Calu3 (cell line): ENCODE measurements around the gene PGLYRP1. TPM values are rescaled to one million over a fixed set of nuclear protein-coding genes. Genes with fewer than 3 reads are reported as not detected.

Experiments
- BruUV-seq: library from RNA; stranded (reverse); fragments of 400-500 nt; replicated peaks from 2 replicates; lab custom pipeline; 2021; lab: Mats Ljungman, UMichigan
- CTCF ChIA-PET: fragments of 300-600 bp; sonication (Branson Sonifier 250); formaldehyde crosslinking; loops from one replicate; lab custom pipeline; 2022; ENCODE audit warnings: antibody characterized with exemption; lab: Charles Lee
- DNase-seq: peaks from one replicate; pipeline ENCODE4 v3.0.0; 2022
- H3K27ac Mint-ChIP-seq: one replicate; pipeline ENCODE4 v1.8.0; 2022; ENCODE audit warnings: mixed read lengths; ENCODE audit not compliant: unreplicated experiment
- H3K27me3 Mint-ChIP-seq: one replicate; pipeline ENCODE4 v1.8.0; 2022; ENCODE audit warnings: mixed read lengths; ENCODE audit not compliant: unreplicated experiment
- H3K36me3 Mint-ChIP-seq: one replicate; pipeline ENCODE4 v1.8.0; 2022; ENCODE audit warnings: mild to moderate bottlenecking, moderate library complexity, mixed read lengths; ENCODE audit not compliant: insufficient read depth, unreplicated experiment
- H3K4me1 Mint-ChIP-seq: one replicate; pipeline ENCODE4 v1.8.0; 2022; ENCODE audit warnings: mild to moderate bottlenecking, low read depth, mixed read lengths; ENCODE audit not compliant: unreplicated experiment
- H3K4me3 Mint-ChIP-seq: one replicate; pipeline ENCODE4 v1.8.0; 2022; ENCODE audit warnings: mild to moderate bottlenecking, low read depth, moderate library complexity, mixed read lengths; ENCODE audit not compliant: unreplicated experiment
- H3K9me3 Mint-ChIP-seq: one replicate; pipeline ENCODE4 v1.8.0; 2022; ENCODE audit warnings: low read depth, mixed read lengths; ENCODE audit not compliant: unreplicated experiment
- intact Hi-C: fragments of 100-400 bp; cut with micrococcal nuclease; formaldehyde crosslinking; loops from one replicate; pipeline ENCODE4 v1.10.0; 2022; ENCODE audit not compliant: unreplicated experiment
- microRNA-seq: library from miRNA; unstranded; fragments of <30 nt; microRNA quantifications from one replicate; pipeline ENCODE4 v1.2.0, GENCODE V29; 2022
- total RNA-seq: library from RNA; stranded (reverse); gene quantifications from 2 replicates; pipeline ENCODE4 v1.2.3, GENCODE V29; 2022
- TF ChIP-seq, protein P1 (sequence below): fragments of 200-600 bp; IDR thresholded peaks from one replicate; pipeline ENCODE4 v1.8.0; 2022; ENCODE audit warnings: antibody characterized with exemption; ENCODE audit not compliant: unreplicated experiment

PGLYRP1 gene
- total RNA-seq, 1 experiment from 2014 or later: not detected

- Mint-ChIP-seq H3K4me3 (no peak overlapping the region), H3K27me3 (peaks cover 92% of the 10 kb centered on the region), H3K9me3 (no peaks in the 10 kb centered on the region), H3K4me1 (peaks cover 15% of the 10 kb centered on the region), H3K27ac (peak overlapping the region; percentile 4), H3K36me3 (no peaks in the 10 kb centered on the region)
- TF ChIP-seq, protein P1, sequence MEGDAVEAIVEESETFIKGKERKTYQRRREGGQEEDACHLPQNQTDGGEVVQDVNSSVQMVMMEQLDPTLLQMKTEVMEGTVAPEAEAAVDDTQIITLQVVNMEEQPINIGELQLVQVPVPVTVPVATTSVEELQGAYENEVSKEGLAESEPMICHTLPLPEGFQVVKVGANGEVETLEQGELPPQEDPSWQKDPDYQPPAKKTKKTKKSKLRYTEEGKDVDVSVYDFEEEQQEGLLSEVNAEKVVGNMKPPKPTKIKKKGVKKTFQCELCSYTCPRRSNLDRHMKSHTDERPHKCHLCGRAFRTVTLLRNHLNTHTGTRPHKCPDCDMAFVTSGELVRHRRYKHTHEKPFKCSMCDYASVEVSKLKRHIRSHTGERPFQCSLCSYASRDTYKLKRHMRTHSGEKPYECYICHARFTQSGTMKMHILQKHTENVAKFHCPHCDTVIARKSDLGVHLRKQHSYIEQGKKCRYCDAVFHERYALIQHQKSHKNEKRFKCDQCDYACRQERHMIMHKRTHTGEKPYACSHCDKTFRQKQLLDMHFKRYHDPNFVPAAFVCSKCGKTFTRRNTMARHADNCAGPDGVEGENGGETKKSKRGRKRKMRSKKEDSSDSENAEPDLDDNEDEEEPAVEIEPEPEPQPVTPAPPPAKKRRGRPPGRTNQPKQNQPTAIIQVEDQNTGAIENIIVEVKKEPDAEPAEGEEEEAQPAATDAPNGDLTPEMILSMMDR: no peak
- CTCF ChIA-PET: interaction anchor here (1.7 kb wide), 1 partner anchor 11 kb away, joined by 6 read pairs; no protein-coding TSS in a partner anchor
- no TSS peak for BruUV-seq
- DNase-seq: no peak
- intact Hi-C loops: no loop called here
These were observed 50.5 kb downstream of the PGLYRP1 start for GRCh38 chr19:45972081-45972946.

GRCh38 chr19:45971260-45971902, 51.5 kb downstream of the PGLYRP1 start:
- Mint-ChIP-seq H3K9me3 (no peaks in the 10 kb centered on the region), H3K4me1 (peaks cover 15% of the 10 kb centered on the region), H3K36me3 (no peaks in the 10 kb centered on the region), H3K27me3 (peaks cover 92% of the 10 kb centered on the region), H3K27ac (no peak overlapping the region), H3K4me3 (no peak overlapping the region)
- intact Hi-C loops: no loop called here
- CTCF ChIA-PET: interaction anchor here (1.7 kb wide), 1 partner anchor 10 kb away, joined by 6 read pairs; no protein-coding TSS in a partner anchor
- DNase-seq: no peak
- TF ChIP-seq, protein P1: no peak
- no TSS peak for BruUV-seq

DNA sequence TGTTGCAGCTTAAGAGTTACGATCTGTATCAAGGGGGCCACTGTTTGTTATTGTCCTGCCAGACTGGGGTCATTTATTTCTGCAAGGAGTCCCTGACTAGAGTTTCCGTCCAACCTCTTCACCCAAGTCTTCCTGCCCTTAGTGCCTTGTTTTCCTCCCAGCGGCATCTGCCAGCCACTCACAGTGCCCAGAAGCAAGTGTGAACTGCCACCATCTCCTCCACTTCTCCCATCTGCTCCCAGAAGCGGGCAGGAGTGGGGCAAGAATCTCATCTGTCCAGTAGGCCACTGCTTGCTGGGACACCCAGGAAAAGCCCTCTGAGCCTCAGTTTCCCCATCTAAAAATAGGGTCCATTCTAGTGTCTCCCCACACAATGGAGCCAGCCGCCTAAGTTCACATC, 53.2 kb downstream of the PGLYRP1 start:
- intact Hi-C loops: no loop called here
- CTCF ChIA-PET: interaction anchor here (1.3 kb wide), 1 partner anchor 14 kb away, joined by 3 read pairs; no protein-coding TSS in a partner anchor
- no peak for DNase-seq
- Mint-ChIP-seq H3K4me3 (no peak overlapping the region), H3K27me3 (peaks cover 92% of the 10 kb centered on the region), H3K36me3 (no peaks in the 10 kb centered on the region), H3K27ac (no peak overlapping the region), H3K4me1 (peaks cover 15% of the 10 kb centered on the region), H3K9me3 (no peaks in the 10 kb centered on the region)
- BruUV-seq: no TSS peak
- TF ChIP-seq, protein P1: no peak

Small RNA genes lying within 50 kb of the gene (microRNA-seq; reads per million reads assigned to microRNA genes)
- gene MIR769: 479 reads per million, percentile 77 among the genes with 10 or more reads in this experiment

Other genes starting within 250 kb of the PGLYRP1 start
- 70.8 and 76.0 TPM in 2 replicates for gene DMPK, start 240.6 kb downstream of the PGLYRP1 start, total RNA-seq
- gene DMWD, start 230.2 kb downstream of the PGLYRP1 start, total RNA-seq: 74.9 and 76.9 TPM in 2 replicates
- gene RSPH6A, start 207.7 kb downstream of the PGLYRP1 start, total RNA-seq: 0.44 and 0.52 TPM in 2 replicates
- 130 and 135 TPM in 2 replicates for gene SYMPK, start 159.9 kb downstream of the PGLYRP1 start, total RNA-seq
- 12.1 and 19.9 TPM in 2 replicates for gene FOXA3, start 158.7 kb downstream of the PGLYRP1 start, total RNA-seq
- gene IRF2BP1, start 136.9 kb downstream of the PGLYRP1 start, total RNA-seq: 36.9 and 37.4 TPM in 2 replicates
- gene MYPOP, start 120.4 kb downstream of the PGLYRP1 start, total RNA-seq: 11.9 and 13.1 TPM in 2 replicates
- gene NANOS2, start 108.3 kb downstream of the PGLYRP1 start, total RNA-seq: not detected in 2 replicates
- gene NOVA2, start 49.2 kb downstream of the PGLYRP1 start, total RNA-seq: not detected in 2 replicates
- gene CCDC61, start 27.6 kb downstream of the PGLYRP1 start, total RNA-seq: 31.0 and 32.7 TPM in 2 replicates
- not detected in 2 replicates for gene IGFL4, start 17.9 kb upstream of the PGLYRP1 start, total RNA-seq
- gene IGFL3, start 101.6 kb upstream of the PGLYRP1 start, total RNA-seq: not detected in 2 replicates
- gene IGFL2, start 125.2 kb upstream of the PGLYRP1 start, total RNA-seq: not detected in 2 replicates
- not detected in 2 replicates for gene IGFL1, start 206.7 kb upstream of the PGLYRP1 start, total RNA-seq